Measurements from ENCODE around the gene IPP. TPM values are rescaled to one million over a fixed set of nuclear protein-coding genes. Genes with fewer than 3 reads are reported as not detected.

IPP gene
- total RNA-seq, 1 donor from 2014 or later, result 13.3 TPM

- no peak for TF ChIP-seq EZH2 (IDR thresholded peaks at IDR 0.05; ENCODE audit: insufficient read depth, low read length)
- TF ChIP-seq CTCF (IDR thresholded peaks at IDR 0.05; ENCODE audit: insufficient read depth, low read depth, low read length), result no peak
- H2AFZ ChIP-seq (ENCODE audit: low read depth, low read length), result no peak overlapping the region
- H3K36me3 Mint-ChIP-seq (ENCODE audit: low read depth, unreplicated experiment), result peaks cover 9% of the 10 kb centered on the region
- H3K9me3 ChIP-seq (ENCODE audit: insufficient read depth, low read depth, low read length), result no peaks in the 10 kb centered on the region
- H3K79me2 ChIP-seq (ENCODE audit: insufficient read depth, low read length), result peaks cover 11% of the 10 kb centered on the region
- DNase-seq (ENCODE audit: low read depth) (no peak), FAIRE-seq (no peak)
- peaks cover 8% of the 10 kb centered on the region for H3K4me1 ChIP-seq (ENCODE audit: insufficient read depth, low read length)
- H3K27ac ChIP-seq (ENCODE audit: low read depth, low read length), result no peak overlapping the region
- no peaks in the 10 kb centered on the region for H4K20me1 ChIP-seq (ENCODE audit: insufficient read depth, low read length)
- no peak overlapping the region for H3K27ac Mint-ChIP-seq (ENCODE audit: unreplicated experiment)
- no peaks in the 10 kb centered on the region for H3K27me3 ChIP-seq (ENCODE audit: insufficient read depth, low read length)
- H3K4me2 ChIP-seq (ENCODE audit: low read length), result no peak overlapping the region
- no peak overlapping the region for H3K9ac ChIP-seq (ENCODE audit: low read length)
- H3K36me3 ChIP-seq (ENCODE audit: insufficient read depth, low read length), result no peaks in the 10 kb centered on the region
- peaks cover 2% of the 10 kb centered on the region for H3K4me1 Mint-ChIP-seq (ENCODE audit: low read depth, unreplicated experiment)
- no peak overlapping the region for H3K4me3 Mint-ChIP-seq (ENCODE audit: unreplicated experiment)
- peaks cover 23% of the 10 kb centered on the region for H3K9me3 Mint-ChIP-seq (ENCODE audit: unreplicated experiment)
- H3K4me3 ChIP-seq (ENCODE audit: insufficient read depth, low read depth, low read length), result no peak overlapping the region
- H3K27me3 Mint-ChIP-seq (ENCODE audit: low read depth, unreplicated experiment), result peaks cover 3% of the 10 kb centered on the region
Measured at GRCh38 chr1:45753248-45754037, 3.0 kb upstream of the IPP start.

GRCh38 chr1:45752441-45753052 is 2.1 kb upstream of the IPP start:
- no peak overlapping the region for H3K9ac ChIP-seq (ENCODE audit: low read length)
- peaks cover 9% of the 10 kb centered on the region for H3K36me3 Mint-ChIP-seq (ENCODE audit: low read depth, unreplicated experiment)
- H3K27me3 Mint-ChIP-seq (ENCODE audit: low read depth, unreplicated experiment), result no peaks in the 10 kb centered on the region
- no peak overlapping the region for H3K4me3 Mint-ChIP-seq (ENCODE audit: unreplicated experiment)
- peaks cover 8% of the 10 kb centered on the region for H3K4me1 ChIP-seq (ENCODE audit: insufficient read depth, low read length)
- no peaks in the 10 kb centered on the region for H3K27me3 ChIP-seq (ENCODE audit: insufficient read depth, low read length)
- no peak overlapping the region for H3K27ac ChIP-seq (ENCODE audit: low read depth, low read length)
- no peaks in the 10 kb centered on the region for H4K20me1 ChIP-seq (ENCODE audit: insufficient read depth, low read length)
- H2AFZ ChIP-seq (ENCODE audit: low read depth, low read length), result no peak overlapping the region
- peaks cover 11% of the 10 kb centered on the region for H3K79me2 ChIP-seq (ENCODE audit: insufficient read depth, low read length)
- no peak for FAIRE-seq
- H3K4me1 Mint-ChIP-seq (ENCODE audit: low read depth, unreplicated experiment), result peaks cover 2% of the 10 kb centered on the region
- H3K9me3 Mint-ChIP-seq (ENCODE audit: unreplicated experiment), result peaks cover 19% of the 10 kb centered on the region
- H3K4me2 ChIP-seq (ENCODE audit: low read length), result no peak overlapping the region
- H3K36me3 ChIP-seq (ENCODE audit: insufficient read depth, low read length), result no peaks in the 10 kb centered on the region
- peak overlapping the region; percentile 62 for H3K27ac Mint-ChIP-seq (ENCODE audit: unreplicated experiment)
- no peak overlapping the region for H3K4me3 ChIP-seq (ENCODE audit: insufficient read depth, low read depth, low read length)
- no peaks in the 10 kb centered on the region for H3K9me3 ChIP-seq (ENCODE audit: insufficient read depth, low read depth, low read length)
- TF ChIP-seq CTCF (IDR thresholded peaks at IDR 0.05; ENCODE audit: insufficient read depth, low read depth, low read length) (no peak), EZH2 (IDR thresholded peaks at IDR 0.05; ENCODE audit: insufficient read depth, low read length) (no peak)
- DNase-seq (ENCODE audit: low read depth), result no peak

- H3K9me3 Mint-ChIP-seq (ENCODE audit: unreplicated experiment), result peaks cover 19% of the 10 kb centered on the region
- peaks cover 11% of the 10 kb centered on the region for H3K79me2 ChIP-seq (ENCODE audit: insufficient read depth, low read length)
- H2AFZ ChIP-seq (ENCODE audit: low read depth, low read length), result no peak overlapping the region
- no peak overlapping the region for H3K4me3 ChIP-seq (ENCODE audit: insufficient read depth, low read depth, low read length)
- no peaks in the 10 kb centered on the region for H3K27me3 Mint-ChIP-seq (ENCODE audit: low read depth, unreplicated experiment)
- H3K9me3 ChIP-seq (ENCODE audit: insufficient read depth, low read depth, low read length), result no peaks in the 10 kb centered on the region
- no peak overlapping the region for H3K4me3 Mint-ChIP-seq (ENCODE audit: unreplicated experiment)
- no peak overlapping the region for H3K4me2 ChIP-seq (ENCODE audit: low read length)
- peaks cover 8% of the 10 kb centered on the region for H3K4me1 ChIP-seq (ENCODE audit: insufficient read depth, low read length)
- H3K4me1 Mint-ChIP-seq (ENCODE audit: low read depth, unreplicated experiment), result peaks cover 2% of the 10 kb centered on the region
- TF ChIP-seq EZH2 (IDR thresholded peaks at IDR 0.05; ENCODE audit: insufficient read depth, low read length), result no peak
- TF ChIP-seq CTCF (IDR thresholded peaks at IDR 0.05; ENCODE audit: insufficient read depth, low read depth, low read length), result no peak
- peaks cover 9% of the 10 kb centered on the region for H3K36me3 Mint-ChIP-seq (ENCODE audit: low read depth, unreplicated experiment)
- no peak overlapping the region for H3K27ac ChIP-seq (ENCODE audit: low read depth, low read length)
- peak overlapping the region; percentile 50 for H3K27ac Mint-ChIP-seq (ENCODE audit: unreplicated experiment)
- H4K20me1 ChIP-seq (ENCODE audit: insufficient read depth, low read length), result no peaks in the 10 kb centered on the region
- no peaks in the 10 kb centered on the region for H3K36me3 ChIP-seq (ENCODE audit: insufficient read depth, low read length)
- FAIRE-seq (no peak), DNase-seq (ENCODE audit: low read depth) (no peak)
- no peaks in the 10 kb centered on the region for H3K27me3 ChIP-seq (ENCODE audit: insufficient read depth, low read length)
- H3K9ac ChIP-seq (ENCODE audit: low read length), result no peak overlapping the region
Measured at GRCh38 chr1:45752014-45752413, 1.6 kb upstream of the IPP start.

Measured in astrocyte (in vitro differentiated cells and primary cell).